A549 (cell line): Measurements from ENCODE around the gene ST6GALNAC1. TPM values are rescaled to one million over a fixed set of nuclear protein-coding genes. Genes with fewer than 3 reads are reported as not detected.
A peak's percentile ranks its signal among the peaks of the same experiment; 100 is the strongest.

ENCODE experiments used
- ATAC-seq, 2 experiments: fragments of 200-7000 bp in 1 of 2; fragments of >200 bp in 1 of 2; cut with Nextera tagmentation in 1 of 2; cut with Tn5 transposase in 1 of 2; 3 replicates each; pipeline versions ENCODE4 v1.8.0 to v1.9.1; 2018 to 2020; ENCODE audit warnings: mild to moderate bottlenecking in 1 of 2, moderate library complexity in 1 of 2
- CTCF ChIA-PET: fragments of 300-600 bp; sonication (Branson Sonifier 250); formaldehyde crosslinking; extraction: SDS; loops from one replicate; lab custom pipeline; 2021; ENCODE audit warnings: antibody characterized with exemption, inconsistent platforms; lab: Yijun Ruan, JAX
- POLR2A ChIA-PET: fragments of 350-600 bp; formaldehyde crosslinking; extraction: SDS; loops from one replicate; lab custom pipeline; 2021; ENCODE audit warnings: antibody characterized with exemption, inconsistent platforms; lab: Yijun Ruan, JAX
- DNase-seq, 2 experiments: peaks; one replicate each; pipeline versions ENCODE4 v3.0.0 to v3.0.0-alpha.2; 2011 to 2016; ENCODE audit warnings: low read depth in 1 of 2, low spot score in 1 of 2
- FAIRE-seq: peaks from 2 replicates; lab custom pipeline; 2011; peaks lifted over from hg19 to GRCh38; lab: Jason Lieb, UNC
- H3K27ac ChIP-seq, 2 experiments: fragments of >200 bp; sonication (Bioruptor Twin); formaldehyde crosslinking; 3 replicates each; pipeline ENCODE4 v1.5.1; 2016 to 2017
- H3K4me1 ChIP-seq: fragments of >200 bp; sonication (Bioruptor Twin); formaldehyde crosslinking; 3 replicates; pipeline ENCODE4 v1.6.1; 2016
- H3K4me2 ChIP-seq: fragments of >200 bp; sonication (Bioruptor Twin); formaldehyde crosslinking; 3 replicates; pipeline ENCODE4 v1.6.1; 2016
- H3K4me3 ChIP-seq: fragments of >200 bp; sonication (Bioruptor Twin); formaldehyde crosslinking; 3 replicates; pipeline ENCODE4 v1.5.1; 2016
- H3K9me3 ChIP-seq: fragments of >200 bp; sonication (Bioruptor Twin); formaldehyde crosslinking; 3 replicates; pipeline ENCODE4 v1.6.1; 2016
- BCL3 ChIP-seq: fragments of >200 bp; sonication (Bioruptor Twin); formaldehyde crosslinking; IDR thresholded peaks from 3 replicates; pipeline ENCODE4 v1.6.1; 2016
- BHLHE40 ChIP-seq: IDR thresholded peaks from 2 replicates; pipeline ENCODE4 v1.6.1; 2012; ENCODE audit warnings: low read depth, low read length, inconsistent platforms
- CEBPB ChIP-seq, 2 experiments: fragments of >200 bp in 1 of 2; sonication (Bioruptor Twin) in 1 of 2; formaldehyde crosslinking in 1 of 2; IDR thresholded peaks; 2 replicates each; pipeline ENCODE4 v1.6.1; 2012 to 2016
- CHD2 ChIP-seq: fragments of 150-350 bp; IDR thresholded peaks from 2 replicates; pipeline ENCODE4 v1.6.1; 2014; ENCODE audit warnings: low read length; ENCODE audit not compliant: partially characterized antibody
- CTCF ChIP-seq: fragments of >200 bp; sonication (Bioruptor Twin); formaldehyde crosslinking; IDR thresholded peaks from 3 replicates; pipeline ENCODE4 v1.5.1; 2016
- E2F6 ChIP-seq: IDR thresholded peaks from 2 replicates; pipeline ENCODE4 v1.6.1; 2012; ENCODE audit warnings: low read depth, borderline replicate concordance
- EP300 ChIP-seq, 2 experiments: fragments of >200 bp; sonication (Bioruptor Twin); formaldehyde crosslinking; IDR thresholded peaks; 2 replicates in 1 of 2; 3 replicates in 1 of 2; pipeline ENCODE4 v1.6.1; 2016 to 2017
- ESRRA ChIP-seq: fragments of 150-350 bp; IDR thresholded peaks from 2 replicates; pipeline ENCODE4 v1.6.1; 2014; ENCODE audit warnings: mild to moderate bottlenecking, low read length, borderline replicate concordance
- FOXS1 ChIP-seq: fragments of 250-450 bp; sonication (Bioruptor Pico); IDR thresholded peaks from 2 replicates; pipeline ENCODE4 v1.5.0; 2020; ENCODE audit warnings: mild to moderate bottlenecking, moderate library complexity
- HDAC2 ChIP-seq: fragments of 200-600 bp; sonication (generic); IDR thresholded peaks from 2 replicates; pipeline ENCODE4 v1.6.1; 2016
- HES2 ChIP-seq: fragments of >200 bp; sonication (Bioruptor Twin); formaldehyde crosslinking; IDR thresholded peaks from 2 replicates; pipeline ENCODE4 v1.6.1; 2016
- HEYL ChIP-seq: fragments of 250-450 bp; sonication (Bioruptor Pico); IDR thresholded peaks from 2 replicates; pipeline ENCODE4 v1.8.0; 2021; ENCODE audit warnings: mild to moderate bottlenecking, moderate library complexity
- HMGXB4 ChIP-seq: fragments of 250-450 bp; sonication (Bioruptor Pico); IDR thresholded peaks from 2 replicates; pipeline ENCODE4 v1.5.0; 2021; ENCODE audit warnings: mild to moderate bottlenecking, moderate library complexity, borderline replicate concordance
- HOXB5 ChIP-seq: fragments of 250-450 bp; sonication (Bioruptor Pico); IDR thresholded peaks from 2 replicates; pipeline ENCODE4 v1.5.0; 2020; ENCODE audit warnings: mild to moderate bottlenecking, moderate library complexity
- KDM5A ChIP-seq: fragments of 200-600 bp; sonication (generic); IDR thresholded peaks from 2 replicates; pipeline ENCODE4 v1.6.1; 2016; ENCODE audit warnings: antibody characterized with exemption, mild to moderate bottlenecking
- MAX ChIP-seq: IDR thresholded peaks from 2 replicates; pipeline ENCODE4 v1.6.1; 2012
- PBX3 ChIP-seq: IDR thresholded peaks from 2 replicates; pipeline ENCODE4 v1.6.1; 2012
- PHF8 ChIP-seq: fragments of 200-600 bp; sonication (generic); IDR thresholded peaks from 2 replicates; pipeline ENCODE4 v1.6.1; 2016; ENCODE audit warnings: low read depth, mild to moderate bottlenecking, antibody characterized with exemption, moderate library complexity, borderline replicate concordance
- RARB ChIP-seq: fragments of 250-450 bp; sonication (Bioruptor Pico); IDR thresholded peaks from 2 replicates; pipeline ENCODE4 v1.8.0; 2021; ENCODE audit warnings: mild to moderate bottlenecking, moderate library complexity
- RFX5 ChIP-seq: fragments of 450-650 bp; IDR thresholded peaks from 2 replicates; pipeline ENCODE4 v1.7.1; 2014; ENCODE audit warnings: antibody characterized with exemption, mild to moderate bottlenecking, moderate library complexity
- SMC3 ChIP-seq: fragments of >200 bp; sonication (Bioruptor Twin); formaldehyde crosslinking; IDR thresholded peaks from 3 replicates; pipeline ENCODE4 v1.6.1; 2018; ENCODE audit warnings: inconsistent platforms
- TP53 ChIP-seq: fragments of 250-450 bp; sonication (Bioruptor Pico); IDR thresholded peaks from 2 replicates; pipeline ENCODE4 v1.5.0; 2021; ENCODE audit warnings: mild to moderate bottlenecking, moderate library complexity
- USF2 ChIP-seq: fragments of 450-650 bp; IDR thresholded peaks from 2 replicates; pipeline ENCODE4 v1.6.1; 2014; ENCODE audit warnings: antibody characterized with exemption
- ZC3H11A ChIP-seq: fragments of 450-650 bp; IDR thresholded peaks from 2 replicates; pipeline ENCODE4 v1.6.1; 2014; ENCODE audit warnings: antibody characterized with exemption, mild to moderate bottlenecking
- ZNF302 ChIP-seq: fragments of 250-450 bp; sonication (Bioruptor Pico); IDR thresholded peaks from 2 replicates; pipeline ENCODE4 v1.9.0; 2021; ENCODE audit warnings: inconsistent platforms, mild to moderate bottlenecking, moderate library complexity
- ZSCAN20 ChIP-seq: fragments of 250-450 bp; sonication (Bioruptor Pico); IDR thresholded peaks from 2 replicates; pipeline ENCODE4 v1.8.0; 2022; ENCODE audit warnings: mild to moderate bottlenecking, moderate library complexity
- WGBS: methylation state at CpG from one replicate; pipeline ENCODE4 v1.1.6; 2017; ENCODE audit errors: missing lambda C conversion rate; 5-methylcytosine and 5-hydroxymethylcytosine counted together
- polyA plus RNA-seq, 4 experiments: library from polyadenylated mRNA; depleted of rRNA in 3 of 4; stranded (reverse); fragments of >200 nt; fragmentation: RNase III in 1 of 4; extraction: RNeasy Plus Mini Kit Qiagen cat#74134 plus additional on column Dnase treatment in 1 of 4; gene quantifications; 2 replicates in 3 of 4; 3 replicates in 1 of 4; pipeline ENCODE4 v1.2.3, GENCODE V29; 2011 to 2017

ST6GALNAC1 gene
- polyA plus RNA-seq, 2 of the 4 experiments (the other 2 are of a cell fraction) = 0.27 to 0.72 TPM

GRCh38 chr17:76675648-76676047 is 32.1 kb upstream of the ST6GALNAC1 start:
- H3K4me2 ChIP-seq = no peak overlapping the region
- no peaks in the 10 kb centered on the region for H3K9me3 ChIP-seq
- CTCF ChIA-PET = interaction anchor here (0.7 to 4.8 kb wide), 8 partner anchors 9 to 304 kb away, joined by 3 to 23 read pairs (median 4); no protein-coding TSS in a partner anchor
- DNase-seq = no peak
- POLR2A ChIA-PET = interaction anchor here (0.7 kb wide), 1 partner anchor 494 kb away, joined by 10 read pairs; no protein-coding TSS in a partner anchor
- FAIRE-seq = no peak
- ATAC-seq = no peak
- TF ChIP-seq MAX (no peak), E2F6 (no peak), HEYL (CRISPR knock-in tag) (no peak), EP300 (IDR thresholded peaks at IDR 0.05) (no peak), KDM5A (no peak), RARB (no peak), CTCF (no peak), CHD2 (no peak), PHF8 (no peak), TP53 (CRISPR knock-in tag) (no peak), HES2 (no peak), HOXB5 (CRISPR knock-in tag) (no peak), BCL3 (no peak), HDAC2 (no peak), PBX3 (no peak), ZSCAN20 (CRISPR knock-in tag) (no peak), ZC3H11A (no peak), FOXS1 (CRISPR knock-in tag) (no peak), ESRRA (no peak), RFX5 (no peak)
- TF ChIP-seq, all 56 proteins: peak for 0
- 88% methylated on average over 6 of the region's 6 CpGs for WGBS
- H3K27ac ChIP-seq = no peak overlapping the region
- H3K4me3 ChIP-seq = no peak overlapping the region
- H3K4me1 ChIP-seq = peaks cover 12% of the 10 kb centered on the region

GRCh38 chr17:76674600-76674999 is 31.0 kb upstream of the ST6GALNAC1 start:
- WGBS = 97% methylated on average over 5 of the region's 5 CpGs
- no peak for DNase-seq
- ChIA-PET POLR2A (no interaction called here), CTCF (interaction anchor here (0.7 to 4.8 kb wide), 8 partner anchors 10 to 152 kb away, joined by 3 to 23 read pairs (median 6); no protein-coding TSS in a partner anchor)
- no peak for TF ChIP-seq SMC3
- no peak for TF ChIP-seq CEBPB (IDR thresholded peaks at IDR 0.05)
- no peak for TF ChIP-seq ZNF302 (CRISPR knock-in tag)
- TF ChIP-seq BHLHE40 = no peak
- peak; percentile 51 for TF ChIP-seq USF2
- TF ChIP-seq HMGXB4 (CRISPR knock-in tag) = no peak
- no peak for FAIRE-seq
- ATAC-seq = no peak
- Histone ChIP-seq H3K4me1 (peaks cover 12% of the 10 kb centered on the region), H3K4me2 (no peak overlapping the region), H3K4me3 (no peak overlapping the region), H3K9me3 (no peaks in the 10 kb centered on the region), H3K27ac (no peak overlapping the region)
